ENCODE measurements around the gene SCAF1.

SCAF1 gene

GRCh38 chr19:49645995-49646394 is 4.0 kb downstream of the SCAF1 start:
- no peak overlapping the region for H3K4me3 ChIP-seq (ENCODE audit: low read depth, low read length)
- in situ Hi-C loops (cut with HindIII; ENCODE audit: low sequenced_read_pairs) = no loop called here
- no peak for TF ChIP-seq CTCF (IDR thresholded peaks at IDR 0.05; ENCODE audit: low read depth, low read length)
- no peak for DNase-seq (ENCODE audit: low read depth, low spot score)

GRCh38 chr19:49646586-49646985 is 4.6 kb downstream of the SCAF1 start:
- H3K4me3 ChIP-seq (ENCODE audit: low read depth, low read length) = no peak overlapping the region
- TF ChIP-seq CTCF (IDR thresholded peaks at IDR 0.05; ENCODE audit: low read depth, low read length) = no peak
- in situ Hi-C loops (cut with HindIII; ENCODE audit: low sequenced_read_pairs) = no loop called here
- DNase-seq (ENCODE audit: low read depth, low spot score) = no peak

- no peak overlapping the region for H3K4me3 ChIP-seq (ENCODE audit: low read depth, low read length)
- in situ Hi-C loops (cut with HindIII; ENCODE audit: low sequenced_read_pairs) = no loop called here
- no peak for DNase-seq (ENCODE audit: low read depth, low spot score)
- TF ChIP-seq CTCF (IDR thresholded peaks at IDR 0.05; ENCODE audit: low read depth, low read length) = no peak
Observed at GRCh38 chr19:49651029-49651819, 9.2 kb downstream of the SCAF1 start.

GRCh38 chr19:49651820-49652550 is 10.0 kb downstream of the SCAF1 start:
- no peak overlapping the region for H3K4me3 ChIP-seq (ENCODE audit: low read depth, low read length)
- no peak for DNase-seq (ENCODE audit: low read depth, low spot score)
- no peak for TF ChIP-seq CTCF (IDR thresholded peaks at IDR 0.05; ENCODE audit: low read depth, low read length)
- in situ Hi-C loops (cut with HindIII; ENCODE audit: low sequenced_read_pairs) = no loop called here

- TF ChIP-seq CTCF (IDR thresholded peaks at IDR 0.05; ENCODE audit: low read depth, low read length) = no peak
- no peak for DNase-seq (ENCODE audit: low read depth, low spot score)
- H3K4me3 ChIP-seq (ENCODE audit: low read depth, low read length) = no peak overlapping the region
- in situ Hi-C loops (cut with HindIII; ENCODE audit: low sequenced_read_pairs) = no loop called here
Observed at GRCh38 chr19:49652551-49653465, 10.8 kb downstream of the SCAF1 start.

GRCh38 chr19:49653466-49653806 is 11.4 kb downstream of the SCAF1 start:
- no peak for DNase-seq (ENCODE audit: low read depth, low spot score)
- in situ Hi-C loops (cut with HindIII; ENCODE audit: low sequenced_read_pairs) = no loop called here
- H3K4me3 ChIP-seq (ENCODE audit: low read depth, low read length) = no peak overlapping the region

More at GRCh38 chr19:49653466-49653806, 11.4 kb downstream of the SCAF1 start:
- TF ChIP-seq CTCF (IDR thresholded peaks at IDR 0.05; ENCODE audit: low read depth, low read length) = no peak

All from astrocyte of the spinal cord (primary cell).